ENCODE results near the gene ABCD1.

DNA sequence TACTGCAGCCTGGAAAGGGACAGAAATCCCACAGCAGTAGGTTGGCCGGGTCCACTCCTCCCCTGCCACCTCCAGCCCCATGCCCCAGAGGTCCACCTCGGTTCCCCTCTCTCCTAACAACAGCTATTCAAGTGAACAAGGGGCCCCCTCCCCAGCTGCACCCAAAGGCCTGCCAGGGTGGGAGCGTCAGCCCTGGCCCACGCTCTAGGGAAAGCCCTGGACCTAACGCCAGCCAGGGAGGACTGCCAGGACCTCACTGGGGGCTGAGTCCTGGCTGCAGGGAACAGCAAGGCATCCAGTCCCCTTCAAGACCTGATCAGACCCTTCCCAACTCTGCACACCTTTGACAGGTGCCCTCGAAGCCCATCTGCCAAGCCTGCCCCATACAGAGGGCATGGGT lies 23.7 kb upstream of the ABCD1 start:
- TF ChIP-seq EZH2 (IDR thresholded peaks at IDR 0.05; ENCODE audit: insufficient read depth, low read length): no peak
- TF ChIP-seq, protein P1, sequence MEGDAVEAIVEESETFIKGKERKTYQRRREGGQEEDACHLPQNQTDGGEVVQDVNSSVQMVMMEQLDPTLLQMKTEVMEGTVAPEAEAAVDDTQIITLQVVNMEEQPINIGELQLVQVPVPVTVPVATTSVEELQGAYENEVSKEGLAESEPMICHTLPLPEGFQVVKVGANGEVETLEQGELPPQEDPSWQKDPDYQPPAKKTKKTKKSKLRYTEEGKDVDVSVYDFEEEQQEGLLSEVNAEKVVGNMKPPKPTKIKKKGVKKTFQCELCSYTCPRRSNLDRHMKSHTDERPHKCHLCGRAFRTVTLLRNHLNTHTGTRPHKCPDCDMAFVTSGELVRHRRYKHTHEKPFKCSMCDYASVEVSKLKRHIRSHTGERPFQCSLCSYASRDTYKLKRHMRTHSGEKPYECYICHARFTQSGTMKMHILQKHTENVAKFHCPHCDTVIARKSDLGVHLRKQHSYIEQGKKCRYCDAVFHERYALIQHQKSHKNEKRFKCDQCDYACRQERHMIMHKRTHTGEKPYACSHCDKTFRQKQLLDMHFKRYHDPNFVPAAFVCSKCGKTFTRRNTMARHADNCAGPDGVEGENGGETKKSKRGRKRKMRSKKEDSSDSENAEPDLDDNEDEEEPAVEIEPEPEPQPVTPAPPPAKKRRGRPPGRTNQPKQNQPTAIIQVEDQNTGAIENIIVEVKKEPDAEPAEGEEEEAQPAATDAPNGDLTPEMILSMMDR (IDR thresholded peaks at IDR 0.05; ENCODE audit: insufficient read depth, low read depth, low read length): no peak

All from astrocyte (in vitro differentiated cells and primary cell).